Upper lobe of left lung (tissue), 6 donors: Measurements from ENCODE around the gene SUN1. TPM values are rescaled to one million over a fixed set of nuclear protein-coding genes. Genes with fewer than 3 reads are reported as not detected.
A peak's percentile ranks its signal among the peaks of the same experiment; 100 is the strongest.

Experiments used
- ATAC-seq, 2 donors: fragments of 200-7000 bp; cut with Tn5 transposase; one replicate each; pipeline ENCODE4 v1.9.1; 2022; ENCODE audit warnings: mild to moderate bottlenecking in 2 of 2, moderate library complexity in 2 of 2; ENCODE audit not compliant: low FRiP score in 2 of 2
- DNase-seq, 2 donors: peaks; one replicate each; pipeline ENCODE4 v3.0.0-alpha.2; 2019 to 2020
- H3K27ac ChIP-seq, 4 donors: fragments of 200-600 bp; sonication (generic); one replicate each; pipeline ENCODE4 v1.5.1; 2016 to 2019
- H3K27me3 ChIP-seq, 4 donors: fragments of 200-600 bp; sonication (generic); one replicate each; pipeline ENCODE4 v1.5.1; 2017 to 2019
- H3K36me3 ChIP-seq, 4 donors: fragments of 200-600 bp; sonication (generic); one replicate each; pipeline ENCODE4 v1.5.1; 2016 to 2019
- H3K4me1 ChIP-seq, 4 donors: fragments of 200-600 bp; sonication (generic); one replicate each; pipeline ENCODE4 v1.5.1; 2018 to 2019
- H3K4me3 ChIP-seq, 4 donors: fragments of 200-600 bp; sonication (generic); one replicate each; pipeline ENCODE4 v1.5.1; 2017 to 2019; ENCODE audit warnings: mild to moderate bottlenecking in 2 of 4, moderate library complexity in 1 of 4
- H3K9me3 ChIP-seq, 4 donors: fragments of 200-600 bp; sonication (generic); one replicate each; pipeline ENCODE4 v1.5.1; 2018 to 2019
- CTCF ChIP-seq, 6 experiments: fragments of 450-650 bp in 4 of 6; fragments of 200-600 bp in 2 of 6; sonication (generic) in 2 of 6; IDR thresholded peaks; one replicate each; pipeline ENCODE4 v1.5.1; 2016 to 2019; ENCODE audit warnings: antibody characterized with exemption in 6 of 6
- EP300 ChIP-seq, 4 donors: sonication (generic); formaldehyde crosslinking; IDR thresholded peaks; one replicate each; pipeline ENCODE4 v1.5.1; 2017; ENCODE audit warnings: antibody characterized with exemption in 4 of 4, control low read depth in 2 of 4
- POLR2A ChIP-seq, 4 donors: fragments of 450-650 bp; IDR thresholded peaks; one replicate each; pipeline ENCODE4 v1.5.1; 2016 to 2017; ENCODE audit warnings: antibody characterized with exemption in 4 of 4, mild to moderate bottlenecking in 2 of 4
- POLR2AphosphoS5 ChIP-seq, 2 donors: sonication (generic); formaldehyde crosslinking; IDR thresholded peaks; one replicate each; pipeline ENCODE4 v1.5.1; 2017; ENCODE audit warnings: antibody characterized with exemption in 2 of 2
- WGBS, 2 donors: methylation state at CpG; one replicate each; pipeline ENCODE4 v1.1.5; 2017 to 2018; 5-methylcytosine and 5-hydroxymethylcytosine counted together
- total RNA-seq, 6 donors: library from RNA; depleted of rRNA in 4 of 6; stranded (reverse); fragments of >200 nt in 4 of 6; gene quantifications; one replicate each; pipeline versions ENCODE4 v1.1.0 to v1.2.1, GENCODE V29; 2016 to 2021
- donor health status: DM: no; HTN: no; CAD: no; lungs with moderate emphysema.
- donor health status: DM: no; HTN: yes; CAD: no; lungs with severe emphysema.

Gene SUN1
- total RNA-seq, 6 donors from 2014 or later = 107 to 196 (median 127) TPM

GRCh38 chr7:862157-862556 lies 29.9 kb downstream of the SUN1 start:
- H3K4me3 ChIP-seq = no peak overlapping the region
- TF ChIP-seq CTCF (IDR thresholded peaks at IDR 0.05) = no peak
- no peak for TF ChIP-seq POLR2A (IDR thresholded peaks at IDR 0.05)
- no peak for TF ChIP-seq EP300 (IDR thresholded peaks at IDR 0.05)
- no peak for TF ChIP-seq POLR2AphosphoS5 (IDR thresholded peaks at IDR 0.05)
- peaks cover 1 to 5% (median 2%) of the 10 kb centered on the region in 4 donors for H3K4me1 ChIP-seq
- peaks cover 30 to 92% (median 69%) of the 10 kb centered on the region in 4 donors for H3K36me3 ChIP-seq
- no peaks in the 10 kb centered on the region for H3K27me3 ChIP-seq
- DNase-seq = no peak
- ATAC-seq = no peak
- no peaks in the 10 kb centered on the region for H3K9me3 ChIP-seq
- H3K27ac ChIP-seq = no peak overlapping the region
- 92 to 96% methylated on average over 6 of the region's 6 CpGs for WGBS, 2 donors

DNA sequence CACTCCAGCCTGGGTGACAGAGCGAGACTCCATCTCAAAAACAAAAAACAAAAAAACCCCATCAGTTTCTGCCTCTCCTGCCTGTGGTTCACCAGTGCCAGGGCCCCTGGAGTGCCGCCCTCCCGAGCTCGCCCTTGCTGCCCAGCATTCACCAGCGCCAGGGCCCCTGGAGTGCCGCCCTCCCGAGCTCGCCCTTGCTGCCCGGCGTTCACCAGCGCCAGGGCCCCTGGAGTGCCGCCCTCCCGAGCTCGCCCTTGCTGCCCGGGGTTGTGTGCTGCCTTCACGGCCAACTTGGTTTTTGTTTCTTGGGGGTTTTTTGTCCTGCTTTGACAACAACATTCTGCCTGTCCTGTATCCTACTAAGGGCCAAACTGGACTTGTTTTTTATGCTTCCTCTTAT lies 30.8 kb downstream of the SUN1 start:
- no peak overlapping the region for H3K27ac ChIP-seq
- WGBS, 2 donors = 94 to 95% methylated on average over 16 of the region's 16 CpGs
- H3K36me3 ChIP-seq = peaks cover 30 to 92% (median 74%) of the 10 kb centered on the region in 4 donors
- no peak for ATAC-seq
- no peaks in the 10 kb centered on the region for H3K9me3 ChIP-seq
- TF ChIP-seq EP300 (IDR thresholded peaks at IDR 0.05) (no peak), CTCF (IDR thresholded peaks at IDR 0.05) (no peak), POLR2AphosphoS5 (IDR thresholded peaks at IDR 0.05) (no peak), POLR2A (IDR thresholded peaks at IDR 0.05) (no peak)
- H3K4me1 ChIP-seq = peaks cover 11 to 15% (median 12%) of the 10 kb centered on the region in 4 donors
- peak in 1 of 2 donors; percentile 72 for DNase-seq
- no peak overlapping the region for H3K4me3 ChIP-seq
- no peaks in the 10 kb centered on the region for H3K27me3 ChIP-seq

DNA sequence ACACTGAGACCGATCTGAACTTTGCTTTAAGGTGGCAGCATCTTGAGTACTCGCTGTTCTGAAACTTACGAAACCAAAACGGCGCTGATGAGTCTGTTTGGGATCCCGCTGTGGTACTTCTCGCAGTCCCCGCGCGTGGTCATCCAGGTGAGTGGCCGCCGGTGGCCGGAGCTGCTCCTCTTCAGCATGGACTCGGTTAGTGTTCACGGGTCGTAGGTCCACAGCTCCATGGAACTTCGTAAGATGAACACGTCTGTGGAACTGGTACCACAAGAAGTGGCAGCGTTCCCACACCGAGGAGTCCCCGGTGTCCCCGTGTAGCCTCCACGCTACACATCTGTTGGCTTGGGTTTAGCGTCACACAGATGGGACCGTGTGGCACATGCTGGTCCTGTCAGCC lies 33.6 kb downstream of the SUN1 start:
- Histone ChIP-seq H3K4me3 (no peak overlapping the region), H3K9me3 (no peaks in the 10 kb centered on the region), H3K4me1 (peaks cover 13 to 16% (median 13%) of the 10 kb centered on the region in 4 donors), H3K36me3 (peaks cover 23 to 85% (median 63%) of the 10 kb centered on the region in 4 donors), H3K27me3 (no peaks in the 10 kb centered on the region), H3K27ac (peak overlapping the region; percentile 54 to 81 (median 76))
- WGBS, 2 donors = 94 to 96% methylated on average over 17 to 25 of the region's 25 CpGs
- ATAC-seq = no peak
- TF ChIP-seq POLR2A (IDR thresholded peaks at IDR 0.05) = no peak
- TF ChIP-seq POLR2AphosphoS5 (IDR thresholded peaks at IDR 0.05) = no peak
- no peak for TF ChIP-seq CTCF (IDR thresholded peaks at IDR 0.05)
- peak in 1 of 2 donors; percentile 77 for DNase-seq

DNA sequence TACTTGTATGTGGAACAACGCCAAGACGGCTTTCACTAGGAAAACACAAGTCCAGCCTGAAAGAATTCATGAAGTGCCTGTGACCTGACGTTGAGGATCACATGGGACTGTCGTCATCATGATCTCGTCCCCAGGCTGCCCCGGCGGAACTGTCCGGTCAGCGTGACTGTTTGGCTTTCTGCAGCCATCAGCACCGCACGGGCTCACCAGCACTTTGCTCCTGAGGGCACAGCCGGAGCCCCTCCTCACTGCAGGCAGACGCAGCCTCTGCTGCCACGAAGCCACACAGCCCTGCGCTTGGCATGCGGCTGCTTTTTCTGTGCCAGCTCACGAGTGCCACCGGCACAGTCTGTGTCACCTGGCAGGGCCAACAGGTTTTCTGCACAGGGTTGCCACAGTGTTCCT lies 34.7 kb downstream of the SUN1 start:
- no peak for TF ChIP-seq POLR2A (IDR thresholded peaks at IDR 0.05)
- TF ChIP-seq EP300 (IDR thresholded peaks at IDR 0.05) = peak in 1 of 4 donors; percentile 36
- peak; percentile 31 to 47 for TF ChIP-seq POLR2AphosphoS5 (IDR thresholded peaks at IDR 0.05)
- WGBS, 2 donors = 64 to 79% methylated on average over 18 of the region's 18 CpGs
- Histone ChIP-seq H3K27me3 (no peaks in the 10 kb centered on the region), H3K9me3 (no peaks in the 10 kb centered on the region), H3K4me3 (no peak overlapping the region), H3K4me1 (peaks cover 13 to 16% (median 13%) of the 10 kb centered on the region in 4 donors), H3K27ac (peak overlapping the region; percentile 44 to 81 (median 76)), H3K36me3 (peaks cover 13 to 85% (median 58%) of the 10 kb centered on the region in 4 donors)
- ATAC-seq = peak; percentile 39 to 79
- DNase-seq = peak; percentile 50 to 73

GRCh38 chr7:867406-868188 lies 35.3 kb downstream of the SUN1 start:
- Histone ChIP-seq H3K27ac (peak overlapping the region; percentile 44 to 81 (median 76)), H3K4me1 (peaks cover 13 to 16% (median 13%) of the 10 kb centered on the region in 4 donors), H3K4me3 (no peak overlapping the region), H3K36me3 (peaks cover 9 to 85% (median 58%) of the 10 kb centered on the region in 4 donors), H3K27me3 (no peaks in the 10 kb centered on the region), H3K9me3 (no peaks in the 10 kb centered on the region)
- TF ChIP-seq POLR2AphosphoS5 (IDR thresholded peaks at IDR 0.05) (peak in 1 of 2 donors; percentile 26), CTCF (IDR thresholded peaks at IDR 0.05) (no peak), POLR2A (IDR thresholded peaks at IDR 0.05) (no peak), EP300 (IDR thresholded peaks at IDR 0.05) (no peak)
- ATAC-seq = peak; percentile 43 to 61
- 75 to 80% methylated on average over 21 to 22 of the region's 22 CpGs for WGBS, 2 donors
- DNase-seq = peak; percentile 56 to 66
